Uterus (tissue), 2 donors: Measurements from ENCODE around the gene CHRM1.

Experiments used
- CTCF ChIP-seq, 4 experiments: fragments of 200-600 bp in 2 of 4; fragments of 450-650 bp in 2 of 4; sonication (generic) in 2 of 4; IDR thresholded peaks; one replicate each; pipeline ENCODE4 v1.5.1; 2016 to 2019; ENCODE audit warnings: antibody characterized with exemption in 4 of 4, mild to moderate bottlenecking in 2 of 4, moderate library complexity in 1 of 4
- POLR2A ChIP-seq, 2 donors: fragments of 450-650 bp; IDR thresholded peaks; one replicate each; pipeline ENCODE4 v1.6.1; 2016; ENCODE audit warnings: antibody characterized with exemption in 2 of 2, mild to moderate bottlenecking in 1 of 2, moderate library complexity in 1 of 2

- no peak for TF ChIP-seq CTCF (IDR thresholded peaks at IDR 0.05)
- no peak for TF ChIP-seq POLR2A (IDR thresholded peaks at IDR 0.05)
These were observed 41.2 kb upstream of the CHRM1 start for GRCh38 chr11:62962391-62962790.
